NCI-H345 (cell line): ENCODE data around the gene IL1RAP.

Experiments used
- DNase-seq: peaks from one replicate; lab custom pipeline; 2025; lab: John Stamatoyannopoulos, UW

Gene IL1RAP

DNA sequence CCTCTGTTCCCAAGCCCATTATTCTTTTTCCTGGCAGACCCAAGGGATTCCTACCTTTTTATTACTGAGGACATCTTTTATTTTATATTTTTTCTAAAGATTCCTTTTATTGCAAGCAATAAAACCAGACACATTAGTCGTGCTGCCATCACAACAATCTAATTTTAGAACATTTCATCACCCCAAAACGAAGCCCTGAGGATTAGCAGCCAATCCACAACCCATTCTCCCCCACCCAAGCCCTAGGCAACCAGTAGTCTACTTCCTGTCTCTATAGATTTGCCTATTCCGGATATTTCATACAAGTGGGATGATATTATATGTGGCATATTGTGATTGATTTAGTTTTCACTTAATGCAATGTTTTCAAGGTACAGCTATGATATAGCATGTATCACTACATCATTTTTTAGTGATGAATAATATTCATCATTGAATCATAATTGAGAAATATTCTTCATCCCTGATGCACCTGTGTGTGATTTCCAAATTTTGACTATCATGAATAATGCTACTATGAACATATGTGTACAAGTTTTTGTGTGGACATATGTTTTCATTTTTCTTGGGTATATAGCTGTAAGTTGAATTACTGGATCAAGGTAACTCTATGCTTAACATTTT, 65.7 kb downstream of the IL1RAP start:
- no peak for DNase-seq

DNA sequence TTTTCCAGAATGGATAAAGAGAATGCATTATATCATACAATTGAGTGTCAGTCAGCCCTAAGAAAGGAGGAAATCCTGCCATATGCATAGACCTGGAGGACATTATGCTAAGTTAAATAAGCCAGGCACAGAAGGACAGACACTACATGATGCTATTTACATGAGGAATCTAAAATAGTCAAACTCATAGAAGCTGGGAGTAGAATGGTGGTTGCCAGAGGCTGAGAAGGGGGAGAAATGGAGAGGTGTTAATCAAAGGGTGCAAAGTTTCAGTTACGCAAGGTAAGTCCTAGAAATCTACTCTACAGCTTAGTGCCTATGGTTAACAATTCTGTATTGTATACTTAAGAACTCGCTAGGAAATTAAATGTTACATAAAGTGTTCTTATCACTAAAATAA, 66.5 kb downstream of the IL1RAP start:
- no peak for DNase-seq

DNA sequence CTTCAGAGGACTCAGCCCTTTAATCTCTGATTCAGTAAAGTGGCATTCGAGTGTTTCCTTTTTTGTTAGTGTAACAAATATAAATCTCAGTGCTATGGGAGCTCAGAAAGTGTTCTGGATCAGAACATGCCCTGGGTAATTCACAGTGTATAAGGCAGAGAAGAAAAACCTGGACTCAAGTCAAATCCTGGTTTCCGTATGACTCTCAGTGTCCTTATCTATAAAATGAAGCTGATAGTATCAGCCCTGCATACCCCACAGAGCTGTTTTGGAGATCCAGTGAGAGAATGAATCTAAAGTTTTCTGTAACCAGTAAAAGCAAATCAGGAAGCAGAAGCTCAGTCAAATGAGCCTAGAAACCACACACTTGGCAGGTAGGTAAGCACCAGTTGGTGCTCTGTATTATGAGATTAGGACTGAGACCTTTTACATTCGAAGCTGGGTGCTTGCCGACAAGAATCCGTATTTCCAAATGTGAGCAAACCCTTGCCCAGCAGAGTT, 67.2 kb downstream of the IL1RAP start:
- no peak for DNase-seq

DNA sequence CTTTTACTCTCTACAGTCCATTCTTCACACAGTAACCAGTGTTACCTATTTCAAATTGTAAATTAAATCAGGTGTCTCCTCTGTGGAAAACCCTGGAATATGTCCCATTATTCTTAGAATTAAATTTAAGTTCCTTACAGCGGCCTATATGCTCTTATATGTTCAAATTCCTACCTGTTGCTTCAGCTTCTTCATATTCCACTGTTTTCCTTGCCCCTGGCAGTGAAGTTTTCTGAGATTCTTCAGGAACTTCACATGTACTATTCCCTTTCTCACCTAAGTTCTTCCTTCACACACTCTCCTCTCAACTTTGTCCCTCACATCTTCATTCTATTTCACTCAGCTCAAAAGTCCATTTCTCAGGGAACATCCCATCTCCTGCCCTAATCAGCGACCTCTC, 68.8 kb downstream of the IL1RAP start:
- no peak for DNase-seq

DNA sequence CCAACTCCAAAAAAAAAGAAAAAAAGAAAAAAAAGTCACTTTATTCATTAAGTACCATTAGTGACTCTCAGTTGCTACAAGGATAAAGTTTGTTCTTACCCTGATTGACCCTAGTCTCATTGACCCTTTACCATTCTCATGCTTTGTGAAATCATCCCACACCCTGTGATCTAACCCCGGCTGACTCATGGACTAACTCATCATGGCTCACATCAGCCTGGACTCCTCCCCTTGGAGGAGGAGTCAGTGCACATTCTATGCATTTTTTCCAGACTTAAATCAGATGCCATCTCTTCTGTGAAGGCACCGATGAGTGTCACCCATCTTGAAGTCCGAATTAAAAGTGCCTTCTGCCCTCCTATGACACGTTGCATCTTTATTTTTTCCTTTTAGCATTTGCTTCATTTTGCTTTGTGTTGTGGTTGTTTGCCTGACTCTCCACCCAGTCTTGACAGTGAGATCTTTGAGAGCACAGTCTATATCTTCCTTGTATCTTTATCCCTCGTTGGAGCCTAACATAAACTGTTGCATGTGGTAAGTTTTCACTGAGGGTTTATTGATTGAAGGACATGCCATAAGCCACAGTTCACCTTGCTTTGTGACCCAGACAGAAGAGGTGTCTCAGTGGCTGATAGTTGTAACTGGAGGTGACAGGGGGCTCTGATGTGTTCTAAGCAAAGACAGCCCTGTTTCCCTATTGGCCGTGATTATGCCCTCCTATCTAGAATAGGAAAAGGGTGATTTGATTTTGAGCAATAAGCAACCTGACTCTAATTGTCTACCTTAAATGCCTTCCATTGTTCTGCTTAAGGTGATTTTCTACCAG, 72.1 kb downstream of the IL1RAP start:
- DNase-seq, result no peak

DNA sequence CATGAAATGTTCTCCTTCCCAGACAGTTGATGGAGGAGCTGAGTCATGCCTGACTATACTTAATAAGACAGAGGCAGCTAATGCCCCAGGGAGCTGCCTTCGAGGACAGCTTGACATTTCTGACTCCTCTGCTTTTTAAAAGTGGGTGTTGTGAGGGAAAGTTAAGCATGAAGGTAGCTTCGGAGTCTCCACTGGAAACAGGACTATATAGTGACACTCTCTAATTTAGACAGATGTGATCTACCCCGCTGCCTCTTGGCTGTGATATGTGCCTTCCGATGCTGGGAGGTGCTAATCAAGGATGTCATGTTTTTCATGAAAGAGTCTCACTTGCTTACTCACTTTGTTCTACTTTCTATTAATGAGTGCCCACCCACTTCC, 72.7 kb downstream of the IL1RAP start:
- no peak for DNase-seq

DNA sequence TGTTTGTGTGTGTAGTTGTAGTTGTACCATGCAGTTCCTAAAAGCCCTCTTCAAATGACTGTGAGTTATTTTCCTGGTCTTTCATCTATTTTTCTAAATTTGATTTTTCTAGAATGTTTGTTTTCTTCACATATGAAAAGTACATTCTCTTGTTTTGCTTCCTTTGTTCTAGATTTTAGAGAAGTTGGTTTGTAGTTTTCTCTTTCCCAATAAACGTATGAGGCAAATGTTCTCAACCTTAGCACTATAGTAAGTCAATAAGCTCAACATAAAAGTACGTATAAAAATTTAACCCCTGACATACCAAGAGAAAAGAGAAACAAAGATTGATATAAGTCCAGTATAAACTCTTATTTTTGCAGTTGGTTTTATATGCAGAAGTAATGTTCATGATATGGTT, 74.7 kb downstream of the IL1RAP start:
- no peak for DNase-seq

DNA sequence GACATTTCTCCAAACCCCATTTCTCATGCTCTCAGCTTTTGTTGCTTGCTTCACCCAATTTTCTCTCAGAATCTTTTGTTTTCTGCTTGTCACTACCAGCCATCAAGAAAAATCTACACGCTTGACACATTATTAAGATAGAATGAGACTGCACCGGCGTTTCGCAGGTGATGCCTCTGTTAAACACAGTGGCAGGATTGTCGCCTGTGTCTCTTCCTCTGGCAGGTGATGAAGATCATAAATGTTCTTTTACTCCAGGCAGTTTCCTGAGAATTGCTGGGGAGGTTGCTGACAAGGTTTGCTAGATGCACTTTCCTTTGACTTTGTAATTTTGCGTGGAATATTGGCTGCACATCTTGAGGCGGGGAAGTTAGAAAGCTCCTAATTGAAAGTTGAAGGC, 75.4 kb downstream of the IL1RAP start:
- no peak for DNase-seq

DNA sequence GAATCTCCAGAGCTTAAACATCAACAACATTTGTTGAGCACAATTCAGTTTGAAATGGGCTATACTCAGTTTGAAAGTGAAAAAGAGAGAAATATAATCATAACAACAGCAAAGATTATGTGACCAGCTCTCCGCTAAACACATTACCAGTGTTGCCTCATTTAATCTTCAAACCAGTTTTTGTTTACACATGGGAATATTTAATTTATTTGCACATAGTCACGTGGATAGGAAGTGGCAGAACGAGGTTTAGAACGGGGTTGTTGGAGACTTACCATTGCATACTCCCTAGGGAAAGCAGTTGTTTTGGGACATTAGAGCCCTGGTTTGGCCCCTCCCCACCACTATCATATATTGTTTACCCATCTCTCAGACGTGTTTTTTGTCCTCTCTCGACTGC, 77.2 kb downstream of the IL1RAP start:
- peak; percentile 90 for DNase-seq

DNA sequence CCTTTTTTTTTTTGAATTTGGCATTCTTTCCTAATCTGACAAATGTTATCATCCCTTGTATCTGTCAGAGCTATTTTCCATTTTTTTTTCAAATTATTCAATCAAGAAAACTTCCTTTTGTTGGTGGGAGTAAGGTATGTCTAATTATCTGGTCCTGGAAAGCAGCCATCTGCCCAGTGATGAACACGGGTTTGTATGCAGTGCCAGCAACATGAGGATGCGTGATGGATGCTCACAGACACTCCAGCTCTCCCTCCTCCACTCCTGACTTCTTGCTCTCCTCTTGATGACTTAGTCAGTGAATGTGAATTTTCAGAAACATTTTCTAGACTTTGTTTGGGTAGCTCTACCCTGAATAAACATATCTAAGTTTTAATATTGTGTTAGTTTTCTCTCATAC, 79.2 kb downstream of the IL1RAP start:
- DNase-seq, result no peak

DNA sequence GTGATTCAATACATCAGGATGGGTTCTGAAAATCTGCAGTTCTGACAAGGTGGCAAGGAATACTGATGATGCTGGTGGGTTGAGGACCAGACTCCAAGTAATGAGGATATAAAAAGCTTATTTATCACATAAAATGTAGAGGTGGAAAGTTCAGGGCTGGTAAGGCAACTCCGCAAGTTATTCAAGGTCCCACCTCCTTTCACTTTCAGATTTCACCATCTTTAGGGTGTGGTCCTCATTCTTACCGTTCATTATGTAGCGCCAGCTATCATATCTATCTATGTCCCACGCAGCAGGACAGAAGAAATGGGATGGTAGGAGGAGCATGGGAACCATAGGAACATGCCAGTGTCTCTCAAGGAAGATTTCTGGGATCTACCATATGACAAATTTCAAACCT, 80.3 kb downstream of the IL1RAP start:
- DNase-seq, result no peak

DNA sequence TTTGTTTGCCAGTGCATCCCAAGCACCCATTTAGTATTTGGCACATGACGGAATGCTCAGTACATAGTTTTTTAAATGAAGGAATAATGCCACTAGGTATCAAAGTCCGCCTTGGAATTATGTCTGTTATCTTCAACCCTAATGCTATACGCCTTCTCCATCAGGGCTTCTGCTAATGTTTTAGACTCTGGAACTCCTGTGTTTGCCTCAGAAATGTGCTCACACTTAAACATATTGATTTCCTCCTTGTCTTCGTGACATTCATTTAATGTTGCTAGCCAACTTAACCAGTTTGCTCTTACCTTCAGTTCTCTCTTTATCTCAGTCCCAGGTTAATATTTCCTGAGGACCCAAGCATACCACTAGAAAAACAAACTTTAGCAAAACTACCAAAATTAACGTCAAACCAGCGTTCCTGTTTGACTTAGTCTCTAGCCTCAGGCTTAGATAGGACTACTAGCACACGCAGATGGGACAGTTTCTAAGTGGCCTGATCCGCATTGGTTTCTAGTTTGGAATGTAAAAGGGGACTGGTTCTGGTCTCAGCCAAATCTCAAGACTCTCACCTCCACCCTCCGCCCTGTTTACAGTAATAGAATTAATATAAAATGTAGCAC, 81.4 kb downstream of the IL1RAP start:
- no peak for DNase-seq

DNA sequence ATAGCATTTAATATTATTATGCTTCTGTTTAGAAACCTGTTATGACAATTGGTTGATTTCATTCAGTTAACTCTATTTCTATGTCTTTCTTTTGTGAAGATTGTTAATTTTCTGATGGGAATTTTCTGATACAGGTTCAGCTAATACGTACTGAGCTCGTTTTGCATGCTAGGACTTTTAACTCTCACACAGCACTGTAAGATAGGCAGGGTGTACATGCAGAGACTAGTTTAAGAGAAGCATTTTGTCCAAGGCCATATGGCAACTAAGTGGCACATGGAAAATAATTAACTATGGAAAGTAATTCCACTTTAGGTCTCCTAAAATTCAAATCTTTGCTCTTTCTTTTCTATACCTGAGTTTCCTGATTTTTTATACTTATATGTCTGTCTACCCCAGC, 81.9 kb downstream of the IL1RAP start:
- no peak for DNase-seq

DNA sequence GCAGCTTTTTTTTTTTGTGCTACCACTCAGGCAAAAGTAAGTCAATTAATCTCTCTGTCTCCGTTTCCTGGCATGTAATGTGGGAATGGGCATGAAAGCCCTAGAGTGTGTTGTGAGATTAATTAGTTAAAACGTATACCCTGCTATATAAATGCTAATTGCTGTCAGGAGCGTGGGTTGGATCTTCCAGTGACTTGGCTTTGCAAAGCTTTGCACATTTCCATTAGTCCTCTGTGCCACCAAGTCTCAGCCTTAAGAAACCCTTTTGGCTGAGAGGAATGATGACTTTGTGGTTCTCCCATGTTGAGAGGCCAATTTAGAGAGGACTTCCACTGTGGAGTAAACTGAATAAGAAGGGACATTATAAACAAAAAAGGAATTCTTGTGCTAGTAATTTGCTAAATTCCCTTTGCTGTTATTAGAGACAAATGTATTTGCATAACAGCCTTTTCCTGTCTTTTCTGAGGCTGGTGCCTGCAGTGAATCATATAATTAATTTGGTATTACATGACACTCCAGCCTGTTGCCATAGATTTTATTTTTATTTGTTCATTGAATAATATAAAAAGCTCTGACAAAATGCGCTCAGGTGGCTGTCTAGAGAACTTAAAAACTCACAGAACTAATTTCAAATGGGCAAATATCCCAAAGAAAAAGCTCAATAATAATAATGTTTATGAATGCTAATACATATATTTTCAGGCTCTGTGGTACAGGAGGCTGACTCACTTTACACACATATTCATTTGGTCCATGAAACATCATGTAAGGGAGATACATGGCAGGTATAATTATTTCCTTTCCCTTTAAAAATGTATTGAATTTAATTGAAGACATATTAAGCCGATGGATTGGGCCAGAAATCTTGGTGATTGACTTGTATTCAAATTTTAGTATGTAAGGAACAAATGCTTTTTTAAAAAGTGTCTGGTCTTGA, 82.7 kb downstream of the IL1RAP start:
- DNase-seq, result no peak

DNA sequence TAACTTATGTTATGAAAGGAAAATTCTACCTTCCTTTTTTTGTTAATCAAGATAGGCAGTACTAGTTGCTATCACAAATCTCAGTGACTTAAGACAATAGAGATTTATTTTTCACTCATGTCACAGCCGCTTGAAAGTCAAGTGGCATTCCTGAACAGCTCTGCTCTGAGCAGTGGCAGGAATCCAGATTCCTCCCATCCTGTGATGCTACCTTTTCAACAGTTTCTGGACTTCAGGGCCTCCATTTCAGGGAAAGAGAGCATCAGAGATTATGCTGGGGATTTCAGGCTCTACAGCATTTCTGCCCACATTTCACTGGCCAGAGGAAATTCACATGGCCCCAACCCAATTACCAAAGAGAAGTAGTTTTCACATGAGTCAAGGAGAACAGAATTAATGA, 83.4 kb downstream of the IL1RAP start:
- DNase-seq, result no peak

DNA sequence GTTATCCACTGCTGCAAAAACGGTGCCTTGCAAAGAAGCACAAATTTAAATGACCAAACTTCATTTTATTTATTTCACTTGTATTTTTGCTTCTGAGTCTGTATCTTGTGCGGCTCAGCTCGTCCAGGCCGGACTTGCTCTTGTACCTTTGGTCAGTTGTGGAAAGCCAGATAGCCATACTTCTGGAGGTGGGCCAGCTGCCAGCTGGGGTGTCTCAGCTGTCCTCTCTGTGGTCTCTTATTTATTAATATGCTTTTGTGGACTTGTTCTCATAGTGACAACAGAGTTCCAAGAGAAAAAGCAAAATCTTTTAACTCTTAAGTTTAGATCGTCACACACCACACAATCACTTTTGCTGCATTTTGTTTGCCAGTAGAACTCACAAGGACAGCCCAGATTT, 87.7 kb downstream of the IL1RAP start:
- DNase-seq, result no peak

DNA sequence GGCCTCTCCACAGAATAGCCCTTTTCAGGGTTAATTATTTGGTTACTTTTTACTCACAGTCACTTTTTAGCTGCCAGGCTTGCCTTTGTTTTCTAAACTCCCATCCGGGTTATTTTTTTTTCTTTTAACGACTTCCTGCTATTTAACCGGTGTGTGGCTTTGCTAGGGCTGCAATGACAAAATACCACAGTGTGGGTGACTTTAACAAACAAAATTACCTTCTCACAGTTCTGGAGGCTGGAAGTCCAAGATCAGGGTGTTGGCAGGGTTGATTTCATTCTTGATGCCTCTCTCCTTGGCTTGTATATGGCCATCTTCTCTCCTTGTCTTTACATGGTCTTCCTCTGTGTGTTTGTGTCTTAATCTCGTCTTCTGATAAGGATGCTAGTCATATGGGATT, 91.5 kb downstream of the IL1RAP start:
- DNase-seq, result no peak

DNA sequence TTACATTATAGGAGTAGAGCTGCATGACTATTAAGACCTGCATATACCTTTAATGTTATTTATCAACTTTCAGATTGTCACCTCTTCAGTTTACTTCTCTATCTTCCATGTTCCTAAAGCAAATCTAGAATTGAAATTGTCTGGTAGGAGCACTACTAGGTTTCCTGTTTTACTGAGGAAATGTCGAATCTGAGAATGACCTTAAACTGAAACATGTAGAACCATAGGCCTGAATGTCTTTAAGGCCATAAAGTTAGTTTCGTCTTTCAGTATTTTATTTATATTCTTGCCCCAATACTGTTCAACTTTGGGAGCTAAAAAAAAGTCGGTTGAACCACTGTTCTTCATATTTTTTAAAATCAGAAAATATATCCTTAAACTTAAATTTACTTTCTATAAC, 92.7 kb downstream of the IL1RAP start:
- no peak for DNase-seq

DNA sequence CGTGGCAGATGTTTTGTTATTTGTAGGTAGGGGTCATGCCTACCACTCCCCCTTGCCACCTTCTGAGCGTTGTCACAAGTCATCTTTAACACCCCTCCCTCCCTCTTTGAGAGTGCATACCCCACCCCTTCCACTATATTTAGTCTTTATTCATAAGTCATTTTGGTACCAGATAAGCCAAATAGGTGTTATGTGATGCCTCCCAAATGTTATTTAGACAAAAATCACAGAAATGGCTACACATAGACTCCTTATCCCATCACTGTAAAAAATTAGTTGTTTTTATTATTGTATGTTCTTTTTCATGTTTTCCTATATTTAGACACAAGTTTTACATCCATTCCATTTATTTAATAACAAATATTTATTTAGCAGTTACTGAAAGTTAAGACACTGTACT, 93.1 kb downstream of the IL1RAP start:
- no peak for DNase-seq

DNA sequence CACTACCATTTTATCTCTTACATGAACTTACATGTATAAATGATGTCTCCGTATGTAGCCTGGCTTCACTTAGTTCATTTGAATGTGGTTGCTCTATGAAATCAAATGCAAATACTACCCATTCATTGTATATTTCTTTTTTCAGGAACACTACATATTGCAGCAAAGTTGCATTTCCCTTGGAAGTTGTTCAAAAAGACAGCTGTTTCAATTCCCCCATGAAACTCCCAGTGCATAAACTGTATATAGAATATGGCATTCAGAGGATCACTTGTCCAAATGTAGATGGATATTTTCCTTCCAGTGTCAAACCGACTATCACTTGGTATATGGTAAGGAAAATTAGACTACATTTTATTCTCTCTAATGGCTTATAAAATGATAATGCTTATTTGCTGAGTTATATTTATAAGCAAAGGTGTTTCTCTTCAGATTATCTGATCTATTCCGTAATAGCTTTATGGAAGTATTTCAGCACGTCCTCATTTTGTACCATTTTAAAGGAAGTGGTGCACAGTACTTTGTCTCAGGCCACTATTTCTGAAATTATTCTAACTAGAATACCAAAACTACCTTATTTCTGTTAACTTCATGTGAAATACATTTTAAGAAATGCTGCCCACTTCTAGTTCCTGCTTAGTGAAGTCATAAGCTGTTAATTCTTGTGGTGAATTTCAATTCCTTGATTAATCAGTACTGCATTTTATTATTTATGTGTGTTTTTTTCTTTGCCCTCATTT, 95.1 kb downstream of the IL1RAP start:
- DNase-seq, result no peak

DNA sequence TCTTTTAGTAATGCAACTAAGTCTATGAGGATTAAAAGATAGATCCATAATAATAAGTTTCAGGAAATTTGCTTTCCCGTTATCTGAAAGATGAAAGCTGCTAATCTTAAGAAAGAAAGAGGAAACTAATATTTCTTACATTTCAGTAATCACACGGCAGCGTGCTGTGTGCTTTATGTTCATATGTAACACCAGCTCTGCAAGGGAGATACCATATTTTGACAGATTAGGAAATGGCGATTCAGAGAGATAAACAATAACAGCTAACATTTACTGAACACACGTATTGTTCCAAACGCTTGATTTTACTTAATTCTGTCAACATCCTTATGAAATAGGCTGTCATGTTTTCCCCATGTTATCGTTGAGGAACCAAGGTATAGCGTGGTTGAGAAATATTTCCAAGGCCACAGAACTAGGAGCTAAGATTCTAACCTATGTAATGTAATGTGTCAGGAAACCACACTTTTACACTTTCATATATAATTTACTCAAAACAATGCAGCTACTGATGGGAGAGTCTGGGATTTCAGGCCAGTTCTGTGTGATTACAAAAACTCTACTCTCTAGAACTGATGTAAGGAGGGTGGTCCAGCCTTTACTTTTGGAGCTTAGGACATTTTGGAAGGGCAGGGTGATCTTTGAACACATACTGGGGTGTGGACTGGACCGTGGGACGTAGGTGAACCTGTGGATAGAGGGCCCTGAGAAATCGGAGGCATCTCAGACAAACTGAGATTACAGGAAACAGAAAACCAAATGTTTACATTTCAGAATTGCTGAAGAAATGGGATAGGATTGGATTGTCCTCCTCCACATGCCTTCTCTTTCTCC, 100.6 kb downstream of the IL1RAP start:
- DNase-seq, result no peak
